A673 (cell line): ENCODE results near the gene ERICH2. TPM values are rescaled to one million over a fixed set of nuclear protein-coding genes. Genes with fewer than 3 reads are reported as not detected.

Source experiments
- BruUV-seq: library from RNA; stranded (reverse); fragments of 400-500 nt; replicated peaks from 2 replicates; lab custom pipeline; 2021; lab: Mats Ljungman, UMichigan
- CTCF ChIA-PET: fragments of 300-600 bp; sonication (Branson Sonifier 250); formaldehyde crosslinking; loops from one replicate; lab custom pipeline; 2022; ENCODE audit warnings: antibody characterized with exemption; lab: Charles Lee
- POLR2A ChIA-PET: fragments of 300-600 bp; sonication (Branson Sonifier 250); formaldehyde crosslinking; loops from one replicate; lab custom pipeline; 2022; ENCODE audit warnings: antibody characterized with exemption; ENCODE audit not compliant: low non-redundant PET; lab: Charles Lee
- DNase-seq: peaks from one replicate; pipeline ENCODE4 v3.0.0-alpha.2; 2015; ENCODE audit warnings: low spot score
- H3K27ac ChIP-seq: fragments of 200-600 bp; sonication (generic); 2 replicates; pipeline ENCODE4 v1.5.1; 2016; ENCODE audit warnings: mixed run types, low read depth, mild to moderate bottlenecking, mixed read lengths, antibody characterized with exemption, low read length; ENCODE audit not compliant: poor library complexity, severe bottlenecking
- H3K27me3 ChIP-seq: fragments of 200-600 bp; sonication (generic); replicated peaks from 2 replicates; pipeline ENCODE4 v1.6.1; 2017; ENCODE audit warnings: mixed run types, low read depth, mild to moderate bottlenecking, mixed read lengths, antibody characterized with exemption, low read length; ENCODE audit not compliant: insufficient read depth, poor library complexity
- H3K36me3 ChIP-seq: fragments of 200-600 bp; sonication (generic); 2 replicates; pipeline ENCODE4 v1.6.1; 2016; ENCODE audit warnings: mixed run types, mild to moderate bottlenecking, mixed read lengths, antibody characterized with exemption, low read length; ENCODE audit not compliant: insufficient read depth, poor library complexity, severe bottlenecking
- H3K4me1 ChIP-seq: fragments of 200-600 bp; sonication (generic); 2 replicates; pipeline ENCODE4 v1.6.1; 2017; ENCODE audit warnings: mixed run types, mild to moderate bottlenecking, mixed read lengths, antibody characterized with exemption, low read length; ENCODE audit not compliant: insufficient read depth, poor library complexity, severe bottlenecking
- H3K4me3 ChIP-seq: fragments of 200-600 bp; sonication (generic); 2 replicates; pipeline ENCODE4 v1.5.1; 2016; ENCODE audit warnings: low read depth, mixed run types, mild to moderate bottlenecking, mixed read lengths, low read length; ENCODE audit not compliant: poor library complexity, severe bottlenecking
- H3K9me3 ChIP-seq: fragments of 200-600 bp; sonication (generic); 2 replicates; pipeline ENCODE4 v1.6.1; 2016; ENCODE audit warnings: mixed run types, low read depth, mild to moderate bottlenecking, mixed read lengths, antibody characterized with exemption, low read length; ENCODE audit not compliant: poor library complexity, severe bottlenecking
- EZH2 ChIP-seq: fragments of 200-600 bp; sonication (generic); IDR thresholded peaks from 2 replicates; pipeline ENCODE4 v1.6.1; 2017; ENCODE audit warnings: borderline replicate concordance, low read depth, mild to moderate bottlenecking, mixed read lengths, antibody characterized with exemption, low read length; ENCODE audit not compliant: poor library complexity, severe bottlenecking
- intact Hi-C: fragments of 100-400 bp; cut with micrococcal nuclease; formaldehyde crosslinking; loops from one replicate; pipeline ENCODE4 v1.10.0; 2022; ENCODE audit not compliant: unreplicated experiment
- total RNA-seq: library from RNA; stranded (reverse); gene quantifications from 2 replicates; pipeline ENCODE4 v1.2.3, GENCODE V29; 2021
- TF ChIP-seq, protein P1 (sequence below): fragments of 300-800, 200-600 bp; sonication (generic); conservative IDR thresholded peaks from 2 replicates; pipeline ENCODE4 v1.5.1; 2017; ENCODE audit warnings: low read depth, mild to moderate bottlenecking, antibody characterized with exemption, low read length, moderate library complexity, mixed read lengths

Gene ERICH2
- total RNA-seq, 1 experiment from 2014 or later = not detected

DNA sequence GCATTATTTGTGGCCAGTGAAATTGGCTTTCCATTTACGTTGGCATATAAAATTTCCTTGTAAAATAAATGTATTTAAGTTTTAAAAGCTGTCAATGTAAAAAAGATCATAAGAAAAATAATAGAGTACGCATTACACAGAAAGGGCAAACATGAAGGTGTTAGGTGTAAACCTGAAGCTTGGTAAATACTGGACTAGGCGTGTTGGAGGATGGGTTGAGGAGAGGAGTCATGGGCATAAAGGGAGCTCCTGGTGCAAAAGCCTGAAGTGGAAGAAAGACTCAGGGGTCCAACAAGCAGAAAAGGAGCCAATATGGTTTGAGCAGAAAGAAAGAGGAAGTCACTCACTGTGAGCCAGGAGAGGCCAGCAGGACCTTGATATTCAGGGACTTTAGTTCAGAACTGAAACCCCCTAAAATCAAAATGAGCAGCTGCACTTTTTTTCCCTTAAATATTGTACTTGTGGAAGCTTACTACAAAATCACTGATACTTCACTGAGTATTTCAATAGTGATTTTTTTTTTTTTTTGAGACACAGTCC lies 30.6 kb upstream of the ERICH2 start:
- intact Hi-C loops = no loop called here
- CTCF ChIA-PET = no interaction called here
- H3K4me1 ChIP-seq = no peaks in the 10 kb centered on the region
- TF ChIP-seq, protein P1, sequence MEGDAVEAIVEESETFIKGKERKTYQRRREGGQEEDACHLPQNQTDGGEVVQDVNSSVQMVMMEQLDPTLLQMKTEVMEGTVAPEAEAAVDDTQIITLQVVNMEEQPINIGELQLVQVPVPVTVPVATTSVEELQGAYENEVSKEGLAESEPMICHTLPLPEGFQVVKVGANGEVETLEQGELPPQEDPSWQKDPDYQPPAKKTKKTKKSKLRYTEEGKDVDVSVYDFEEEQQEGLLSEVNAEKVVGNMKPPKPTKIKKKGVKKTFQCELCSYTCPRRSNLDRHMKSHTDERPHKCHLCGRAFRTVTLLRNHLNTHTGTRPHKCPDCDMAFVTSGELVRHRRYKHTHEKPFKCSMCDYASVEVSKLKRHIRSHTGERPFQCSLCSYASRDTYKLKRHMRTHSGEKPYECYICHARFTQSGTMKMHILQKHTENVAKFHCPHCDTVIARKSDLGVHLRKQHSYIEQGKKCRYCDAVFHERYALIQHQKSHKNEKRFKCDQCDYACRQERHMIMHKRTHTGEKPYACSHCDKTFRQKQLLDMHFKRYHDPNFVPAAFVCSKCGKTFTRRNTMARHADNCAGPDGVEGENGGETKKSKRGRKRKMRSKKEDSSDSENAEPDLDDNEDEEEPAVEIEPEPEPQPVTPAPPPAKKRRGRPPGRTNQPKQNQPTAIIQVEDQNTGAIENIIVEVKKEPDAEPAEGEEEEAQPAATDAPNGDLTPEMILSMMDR = no peak
- TF ChIP-seq EZH2 = no peak
- no TSS peak for BruUV-seq
- no peak overlapping the region for H3K27ac ChIP-seq
- no peaks in the 10 kb centered on the region for H3K9me3 ChIP-seq
- no peak for DNase-seq
- H3K27me3 ChIP-seq = peaks cover 16% of the 10 kb centered on the region
- POLR2A ChIA-PET = no interaction called here
- H3K36me3 ChIP-seq = no peaks in the 10 kb centered on the region
- no peak overlapping the region for H3K4me3 ChIP-seq

DNA sequence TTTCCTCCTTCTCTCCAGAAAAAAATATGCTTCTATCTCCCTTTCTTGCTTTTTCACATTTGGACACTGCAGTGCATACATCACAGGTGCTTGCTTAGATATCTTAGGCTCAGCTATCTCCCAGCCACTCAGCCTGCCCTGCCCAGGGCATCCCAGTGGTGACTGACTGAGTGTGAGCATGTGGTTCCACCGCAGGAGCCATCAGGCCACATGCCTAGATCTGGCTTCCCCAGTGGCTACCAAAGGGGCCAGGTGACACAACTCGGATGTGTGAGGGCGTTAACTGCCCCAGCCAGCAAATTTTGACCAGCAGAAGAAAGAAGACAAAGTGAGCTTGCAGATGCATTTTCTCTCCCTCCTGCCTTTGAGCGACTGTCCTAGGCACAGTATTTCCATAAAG lies 29.5 kb upstream of the ERICH2 start:
- TF ChIP-seq, protein P1 = no peak
- TF ChIP-seq EZH2 = no peak
- H3K9me3 ChIP-seq = no peaks in the 10 kb centered on the region
- intact Hi-C loops = no loop called here
- ChIA-PET POLR2A (no interaction called here), CTCF (no interaction called here)
- H3K4me3 ChIP-seq = no peak overlapping the region
- no peak overlapping the region for H3K27ac ChIP-seq
- H3K36me3 ChIP-seq = no peaks in the 10 kb centered on the region
- peaks cover 20% of the 10 kb centered on the region for H3K27me3 ChIP-seq
- DNase-seq = no peak
- BruUV-seq = no TSS peak
- no peaks in the 10 kb centered on the region for H3K4me1 ChIP-seq

DNA sequence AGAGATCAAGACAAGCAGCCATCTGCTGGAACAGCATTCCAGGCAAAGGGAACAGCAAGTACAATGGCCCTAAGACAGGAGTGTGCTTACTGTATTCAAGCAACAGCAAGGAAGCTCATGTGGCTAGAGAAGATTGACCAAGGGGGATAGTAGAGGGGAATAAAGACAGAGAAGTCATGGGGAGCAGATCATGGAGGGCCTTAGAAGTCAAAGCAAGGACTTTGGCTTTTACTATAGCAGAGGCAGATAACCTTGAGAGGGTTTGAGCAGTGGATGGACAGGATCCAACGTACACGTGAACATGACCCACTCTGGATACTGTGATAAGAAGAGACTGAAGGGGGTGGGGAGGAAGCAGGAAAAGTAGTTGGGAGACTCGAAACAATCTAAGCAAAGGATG lies 28.2 kb upstream of the ERICH2 start:
- intact Hi-C loops = no loop called here
- CTCF ChIA-PET = no interaction called here
- H3K4me1 ChIP-seq = no peaks in the 10 kb centered on the region
- no peak overlapping the region for H3K27ac ChIP-seq
- no peak overlapping the region for H3K4me3 ChIP-seq
- TF ChIP-seq EZH2 = no peak
- TF ChIP-seq, protein P1 = no peak
- H3K27me3 ChIP-seq = peaks cover 20% of the 10 kb centered on the region
- POLR2A ChIA-PET = no interaction called here
- H3K9me3 ChIP-seq = no peaks in the 10 kb centered on the region
- DNase-seq = no peak
- no peaks in the 10 kb centered on the region for H3K36me3 ChIP-seq
- BruUV-seq = no TSS peak
